ENCODE data around the gene ADGRB3.

Gene ADGRB3

DNA sequence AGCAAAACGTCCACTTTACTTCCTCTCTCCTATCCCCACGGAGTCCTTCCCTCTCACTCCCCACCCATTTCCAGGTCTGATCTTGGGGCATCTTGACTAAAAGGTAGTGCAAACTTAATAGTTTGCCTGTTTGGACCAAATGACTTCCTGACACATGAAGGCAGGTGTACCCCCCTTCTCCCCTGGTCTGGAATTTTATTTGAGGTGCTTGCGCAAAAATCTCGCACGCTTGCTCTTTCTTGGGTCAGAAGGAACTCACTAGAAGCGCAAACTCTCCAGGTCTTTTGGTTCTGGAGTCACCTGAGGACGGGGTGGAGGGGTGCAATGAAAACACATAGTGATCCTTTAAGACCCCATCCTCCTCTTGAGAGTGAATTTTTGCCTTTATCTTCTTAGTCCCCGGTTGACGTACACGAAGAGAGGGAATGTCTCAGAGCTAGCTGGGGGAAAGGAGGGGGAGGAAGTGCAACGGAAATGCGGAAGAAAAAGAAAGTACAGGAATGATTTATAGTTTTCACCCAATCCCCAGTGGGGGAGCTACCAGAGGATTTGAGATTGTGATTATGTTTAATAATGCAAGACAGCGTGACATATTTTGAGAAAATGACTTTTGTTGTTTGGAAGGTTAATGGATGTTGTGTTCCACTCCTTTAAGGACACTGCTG lies 4.9 kb downstream of the ADGRB3 start:
- H3K9me3 ChIP-seq (ENCODE audit: low read depth, low read length) = no peaks in the 10 kb centered on the region
- no peaks in the 10 kb centered on the region; the same call in 1 of the 2 replicates for H3K36me3 ChIP-seq (ENCODE audit: insufficient read depth, low read length)
- DNase-seq (ENCODE audit: low read depth, low spot score) = no peak
- H3K9ac ChIP-seq (ENCODE audit: insufficient read length) = peak overlapping the region; percentile 65
- TF ChIP-seq POLR2AphosphoS5 (IDR thresholded peaks at IDR 0.05; ENCODE audit: borderline replicate concordance, low read depth, low read length) = peak; percentile 33; the same call in 1 of the 2 replicates
- TF ChIP-seq FOXP2 (optimal IDR thresholded peaks at IDR 0.05; ENCODE audit: control extremely low read depth, extremely low read length, insufficient read depth) = peak; percentile 11
- TF ChIP-seq EZH2 (IDR thresholded peaks at IDR 0.05) = no peak
- peak overlapping the region; percentile 86 for H3K27ac ChIP-seq
- peak overlapping the region; percentile 78 for H3K4me3 ChIP-seq

DNA sequence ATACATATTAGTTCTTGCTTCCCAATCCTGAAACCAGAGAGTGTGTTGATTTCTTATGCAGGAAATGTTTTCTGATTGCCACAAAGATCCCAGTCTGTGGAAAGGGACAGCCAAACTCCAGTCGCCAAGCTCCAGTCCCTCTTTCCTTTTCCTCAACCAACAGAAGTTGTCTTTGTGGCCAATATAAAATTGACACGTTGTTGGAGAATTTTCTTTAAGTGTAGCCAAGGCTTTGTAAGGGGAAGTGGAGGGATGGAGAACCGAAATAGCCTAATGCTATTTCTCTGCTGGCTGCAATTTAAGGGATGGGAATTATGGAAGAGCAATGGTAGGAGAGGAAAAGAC lies 5.4 kb downstream of the ADGRB3 start:
- peak overlapping the region; percentile 86 for H3K27ac ChIP-seq
- H3K4me3 ChIP-seq = peak overlapping the region; percentile 78
- H3K9me3 ChIP-seq (ENCODE audit: low read depth, low read length) = no peaks in the 10 kb centered on the region
- TF ChIP-seq POLR2AphosphoS5 (IDR thresholded peaks at IDR 0.05; ENCODE audit: borderline replicate concordance, low read depth, low read length) = no peak
- TF ChIP-seq EZH2 (IDR thresholded peaks at IDR 0.05) = no peak
- no peak for TF ChIP-seq FOXP2 (optimal IDR thresholded peaks at IDR 0.05; ENCODE audit: control extremely low read depth, extremely low read length, insufficient read depth)
- H3K9ac ChIP-seq (ENCODE audit: insufficient read length) = peak overlapping the region; percentile 65
- DNase-seq (ENCODE audit: low read depth, low spot score) = no peak
- H3K36me3 ChIP-seq (ENCODE audit: insufficient read depth, low read length) = no peaks in the 10 kb centered on the region; the same call in 1 of the 2 replicates

DNA sequence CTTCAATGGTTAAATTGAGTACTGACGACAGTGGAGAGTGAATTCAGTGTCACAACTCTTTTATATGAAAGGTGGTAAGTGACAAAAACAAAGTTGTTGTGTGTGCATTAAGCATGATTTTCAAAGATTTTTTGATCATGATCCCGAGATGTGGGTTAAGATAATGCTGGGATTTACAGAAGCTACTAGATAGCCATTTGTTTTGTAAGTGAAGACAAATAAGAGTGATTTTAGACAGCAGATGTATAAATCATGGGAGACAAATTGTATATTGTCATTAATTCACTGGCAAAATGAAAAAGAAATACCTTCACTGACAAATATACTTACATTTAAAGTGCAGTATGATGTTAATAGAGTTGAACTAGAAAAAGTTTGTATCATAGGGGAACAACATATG lies 6.1 kb downstream of the ADGRB3 start:
- H3K27ac ChIP-seq = peak overlapping the region; percentile 86; the same call in 1 of the 2 replicates
- peak overlapping the region; percentile 54 for H3K9ac ChIP-seq (ENCODE audit: insufficient read length)
- DNase-seq (ENCODE audit: low read depth, low spot score) = no peak
- H3K9me3 ChIP-seq (ENCODE audit: low read depth, low read length) = no peaks in the 10 kb centered on the region
- peak overlapping the region; percentile 78 for H3K4me3 ChIP-seq
- no peaks in the 10 kb centered on the region; the same call in 1 of the 2 replicates for H3K36me3 ChIP-seq (ENCODE audit: insufficient read depth, low read length)
- TF ChIP-seq POLR2AphosphoS5 (IDR thresholded peaks at IDR 0.05; ENCODE audit: borderline replicate concordance, low read depth, low read length) = no peak
- TF ChIP-seq EZH2 (IDR thresholded peaks at IDR 0.05) = no peak
- no peak for TF ChIP-seq FOXP2 (optimal IDR thresholded peaks at IDR 0.05; ENCODE audit: control extremely low read depth, extremely low read length, insufficient read depth)

DNA sequence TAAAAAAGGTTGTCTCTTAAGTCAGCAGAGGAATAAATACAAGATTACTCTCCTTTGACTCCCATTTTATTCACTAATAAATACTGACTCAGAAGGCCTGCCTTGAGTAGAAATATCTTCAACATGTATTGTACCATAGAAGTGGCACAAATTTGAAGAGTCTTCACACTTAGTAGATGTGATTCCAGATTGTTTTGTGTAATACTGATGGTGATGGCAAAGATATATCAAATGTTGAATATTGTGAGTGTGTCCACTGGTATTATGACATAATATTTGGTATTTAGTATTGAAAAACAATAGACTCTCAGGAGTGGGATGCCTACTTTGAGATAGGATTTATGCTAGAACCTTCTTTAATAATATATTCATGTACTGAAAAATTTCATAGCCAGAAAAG lies 7.0 kb downstream of the ADGRB3 start:
- no peaks in the 10 kb centered on the region for H3K9me3 ChIP-seq (ENCODE audit: low read depth, low read length)
- no peak for TF ChIP-seq EZH2 (IDR thresholded peaks at IDR 0.05)
- no peak for TF ChIP-seq FOXP2 (optimal IDR thresholded peaks at IDR 0.05; ENCODE audit: control extremely low read depth, extremely low read length, insufficient read depth)
- TF ChIP-seq POLR2AphosphoS5 (IDR thresholded peaks at IDR 0.05; ENCODE audit: borderline replicate concordance, low read depth, low read length) = no peak
- H3K36me3 ChIP-seq (ENCODE audit: insufficient read depth, low read length) = no peaks in the 10 kb centered on the region; the same call in 1 of the 2 replicates
- DNase-seq (ENCODE audit: low read depth, low spot score) = no peak
- 0 out of 2 replicates have a peak overlapping the region, but pooled peaks have one; percentile 11 for H3K4me3 ChIP-seq
- H3K9ac ChIP-seq (ENCODE audit: insufficient read length) = peak overlapping the region; percentile 28
- H3K27ac ChIP-seq = no peak overlapping the region

DNA sequence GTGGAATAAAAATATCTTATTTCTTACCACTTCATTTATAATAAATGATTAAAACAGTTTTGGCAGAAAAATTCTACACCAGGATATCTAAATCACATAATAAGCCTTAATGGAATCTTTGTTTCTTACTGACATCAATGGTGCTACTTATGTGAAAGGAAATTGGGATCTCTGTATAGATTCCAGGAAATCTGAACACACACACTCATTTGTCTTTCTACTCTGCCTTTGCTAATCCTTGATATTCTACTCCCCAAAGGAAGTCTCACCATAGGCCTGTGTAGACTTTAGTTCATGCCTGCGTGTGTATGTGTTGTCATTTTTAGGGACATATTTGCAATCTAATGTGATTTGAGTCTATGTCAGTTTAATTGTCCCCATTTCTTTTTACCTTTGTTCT lies 7.9 kb downstream of the ADGRB3 start:
- no peak overlapping the region for H3K9ac ChIP-seq (ENCODE audit: insufficient read length)
- DNase-seq (ENCODE audit: low read depth, low spot score) = no peak
- TF ChIP-seq FOXP2 (optimal IDR thresholded peaks at IDR 0.05; ENCODE audit: control extremely low read depth, extremely low read length, insufficient read depth) = no peak
- TF ChIP-seq EZH2 (IDR thresholded peaks at IDR 0.05) = no peak
- no peak for TF ChIP-seq POLR2AphosphoS5 (IDR thresholded peaks at IDR 0.05; ENCODE audit: borderline replicate concordance, low read depth, low read length)
- no peak overlapping the region for H3K4me3 ChIP-seq
- no peaks in the 10 kb centered on the region; the same call in 1 of the 2 replicates for H3K36me3 ChIP-seq (ENCODE audit: insufficient read depth, low read length)
- H3K9me3 ChIP-seq (ENCODE audit: low read depth, low read length) = no peaks in the 10 kb centered on the region
- no peak overlapping the region for H3K27ac ChIP-seq

DNA sequence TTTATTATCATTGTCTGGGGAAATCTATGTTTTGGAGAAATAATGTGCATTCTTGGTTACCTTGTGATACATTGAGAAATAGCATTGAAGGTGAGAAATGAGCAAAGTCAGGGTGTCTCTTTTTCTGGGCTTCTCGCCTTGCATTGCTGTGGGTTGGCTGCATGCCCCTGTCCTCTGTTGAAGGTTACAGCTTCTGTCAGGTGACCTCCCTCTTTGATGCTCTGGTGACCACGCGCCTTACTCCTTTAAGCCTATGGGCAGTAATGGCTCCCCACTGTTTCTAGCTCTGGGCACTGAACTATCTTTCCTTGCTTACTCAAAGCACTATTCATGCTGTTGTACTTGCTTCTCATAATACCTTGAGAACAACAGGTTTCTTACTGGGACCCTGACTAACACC lies 14.6 kb downstream of the ADGRB3 start:
- Histone ChIP-seq H3K36me3 (ENCODE audit: insufficient read depth, low read length) (no peaks in the 10 kb centered on the region; the same call in 1 of the 2 replicates), H3K9ac (ENCODE audit: insufficient read length) (no peak overlapping the region), H3K27ac (no peak overlapping the region), H3K4me3 (no peak overlapping the region), H3K9me3 (ENCODE audit: low read depth, low read length) (no peaks in the 10 kb centered on the region)
- no peak for TF ChIP-seq EZH2 (IDR thresholded peaks at IDR 0.05)
- no peak for TF ChIP-seq FOXP2 (optimal IDR thresholded peaks at IDR 0.05; ENCODE audit: control extremely low read depth, extremely low read length, insufficient read depth)
- no peak for TF ChIP-seq POLR2AphosphoS5 (IDR thresholded peaks at IDR 0.05; ENCODE audit: borderline replicate concordance, low read depth, low read length)
- DNase-seq (ENCODE audit: low read depth, low spot score) = no peak

DNA sequence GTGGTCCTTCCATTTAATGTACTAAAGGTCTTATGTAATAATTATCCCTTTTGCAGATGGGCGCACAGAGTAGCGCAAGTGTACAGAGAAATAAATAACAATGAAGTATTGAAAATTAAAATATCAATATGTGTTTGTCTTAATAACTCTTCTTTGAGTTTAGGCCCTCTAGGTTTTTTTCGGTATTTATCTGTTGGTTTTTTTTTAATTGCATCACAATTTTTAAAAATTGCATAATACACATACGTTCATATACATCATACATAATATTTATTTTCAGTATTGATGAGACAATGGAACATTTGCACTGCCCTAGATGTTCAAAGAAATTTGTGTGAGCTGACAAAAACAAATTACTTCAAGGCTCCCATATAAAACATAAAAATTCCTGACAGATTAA lies 15.1 kb downstream of the ADGRB3 start:
- no peak for DNase-seq (ENCODE audit: low read depth, low spot score)
- Histone ChIP-seq H3K9ac (ENCODE audit: insufficient read length) (peak overlapping the region; percentile 41), H3K27ac (peak overlapping the region; percentile 90), H3K9me3 (ENCODE audit: low read depth, low read length) (no peaks in the 10 kb centered on the region), H3K36me3 (ENCODE audit: insufficient read depth, low read length) (no peaks in the 10 kb centered on the region), H3K4me3 (no peak overlapping the region)
- TF ChIP-seq FOXP2 (optimal IDR thresholded peaks at IDR 0.05; ENCODE audit: control extremely low read depth, extremely low read length, insufficient read depth) = no peak

DNA sequence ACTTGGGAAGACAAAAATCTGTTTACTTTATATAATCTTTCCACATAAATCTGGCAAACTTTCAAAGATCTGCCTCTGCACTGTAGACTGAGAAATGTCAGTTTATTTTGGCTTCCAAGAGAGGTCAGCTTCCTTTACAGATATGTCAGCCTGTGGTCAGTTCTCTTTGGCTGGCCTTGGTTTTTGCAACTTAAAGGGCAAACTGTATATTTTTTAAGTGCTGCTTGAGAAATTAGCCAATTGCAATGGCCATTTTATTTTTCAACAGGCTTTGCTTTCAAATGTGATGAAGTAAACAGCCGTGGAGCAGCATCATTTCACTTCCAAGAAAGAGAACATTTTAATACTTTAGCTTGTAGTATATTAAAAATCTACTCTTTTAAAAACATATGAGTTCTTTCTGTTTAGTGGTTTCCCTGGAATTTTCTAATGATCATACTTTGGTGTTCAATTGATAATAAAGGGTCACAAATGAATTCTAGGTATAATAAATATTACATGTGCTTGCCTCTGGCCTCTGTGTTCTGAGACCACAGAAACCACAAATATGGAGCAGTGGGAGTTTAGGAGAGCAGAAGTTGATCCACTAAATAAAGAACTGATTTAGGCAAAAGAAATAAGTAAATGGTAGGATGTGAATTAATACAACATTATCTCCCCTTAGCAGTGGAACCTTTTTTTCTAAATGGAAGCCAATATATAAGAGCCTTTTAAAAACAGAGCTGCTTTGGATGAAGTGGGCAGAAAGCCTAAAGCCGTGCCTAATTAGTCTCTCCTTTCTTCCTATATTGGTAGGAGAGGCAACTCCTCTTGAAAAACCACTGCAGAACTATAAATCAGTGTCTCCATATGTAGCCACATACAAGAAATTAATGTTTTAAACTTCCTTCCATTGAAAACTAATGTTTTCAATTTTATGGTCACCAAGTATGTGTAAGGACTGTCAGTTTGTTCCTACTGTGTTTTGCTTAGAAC lies 16.2 kb downstream of the ADGRB3 start:
- TF ChIP-seq EZH2 (IDR thresholded peaks at IDR 0.05) (no peak), FOXP2 (optimal IDR thresholded peaks at IDR 0.05; ENCODE audit: control extremely low read depth, extremely low read length, insufficient read depth) (no peak), POLR2AphosphoS5 (IDR thresholded peaks at IDR 0.05; ENCODE audit: borderline replicate concordance, low read depth, low read length) (peak; percentile 42; the same call in 1 of the 2 replicates)
- peak overlapping the region; percentile 41 for H3K9ac ChIP-seq (ENCODE audit: insufficient read length)
- peak; percentile 86 for DNase-seq (ENCODE audit: low read depth, low spot score)
- no peaks in the 10 kb centered on the region for H3K9me3 ChIP-seq (ENCODE audit: low read depth, low read length)
- no peaks in the 10 kb centered on the region for H3K36me3 ChIP-seq (ENCODE audit: insufficient read depth, low read length)
- H3K4me3 ChIP-seq = peak overlapping the region; percentile 64
- H3K27ac ChIP-seq = peak overlapping the region; percentile 90

All from SK-N-MC (cell line).